Activated CD8-positive, alpha-beta memory T cell treated with anti-CD3 and anti-CD28 coated beads, Interleukin-2, amount 10 ng/mL, durations not matched to agents 7 days and 5 days (primary cell): ENCODE data around the gene TRIM26. TPM values are rescaled to one million over a fixed set of nuclear protein-coding genes. Genes with fewer than 3 reads are reported as not detected.

Source experiments
- ATAC-seq: fragments of 150-1000 bp; cut with Tn5 transposase; one replicate; pipeline ENCODE4 v1.10.0; 2021; ENCODE audit warnings: moderate library complexity
- CTCF ChIA-PET: fragments of 350-600 bp; sonication (Branson Sonifier 250); formaldehyde crosslinking; loops from one replicate; lab custom pipeline; 2021; ENCODE audit warnings: antibody characterized with exemption; lab: Charles Lee
- DNase-seq: peaks from one replicate; pipeline ENCODE4 v3.0.0-alpha.2; 2020
- H3K27ac Mint-ChIP-seq: one replicate; pipeline ENCODE4 v1.8.0; 2021; ENCODE audit warnings: mild to moderate bottlenecking, mixed read lengths
- H3K27me3 Mint-ChIP-seq: one replicate; pipeline ENCODE4 v1.8.0; 2021; ENCODE audit warnings: mixed read lengths
- H3K36me3 Mint-ChIP-seq: one replicate; pipeline ENCODE4 v1.8.0; 2021; ENCODE audit warnings: mild to moderate bottlenecking, mixed read lengths
- H3K4me1 Mint-ChIP-seq: one replicate; pipeline ENCODE4 v1.8.0; 2021; ENCODE audit warnings: mixed read lengths
- H3K4me3 Mint-ChIP-seq: one replicate; pipeline ENCODE4 v1.8.0; 2021; ENCODE audit warnings: mild to moderate bottlenecking, moderate library complexity, mixed read lengths
- H3K9me3 Mint-ChIP-seq: one replicate; pipeline ENCODE4 v1.8.0; 2022; ENCODE audit warnings: low read depth, mixed read lengths
- total RNA-seq, 2 experiments: library from RNA; stranded (reverse); gene quantifications; one replicate each; pipeline ENCODE4 v1.2.3, GENCODE V29; 2021

The TRIM26 gene
- total RNA-seq, 2 experiments from 2014 or later: 112 to 115 TPM

GRCh38 chr6:30206152-30206551 is 7.1 kb downstream of the TRIM26 start:
- DNase-seq: no peak
- Mint-ChIP-seq H3K4me1 (peaks cover 67% of the 10 kb centered on the region), H3K9me3 (no peaks in the 10 kb centered on the region), H3K27ac (peak overlapping the region; percentile 24), H3K36me3 (peaks cover 56% of the 10 kb centered on the region), H3K27me3 (no peaks in the 10 kb centered on the region), H3K4me3 (no peak overlapping the region)
- no peak for ATAC-seq
- CTCF ChIA-PET: interaction anchor here (0.9 to 2.8 kb wide), 6 partner anchors 10 to 103 kb away, joined by 3 to 7 read pairs (median 4); no protein-coding TSS in a partner anchor

GRCh38 chr6:30204116-30204515 is 9.1 kb downstream of the TRIM26 start:
- no peaks in the 10 kb centered on the region for H3K27me3 Mint-ChIP-seq
- no peak overlapping the region for H3K27ac Mint-ChIP-seq
- H3K36me3 Mint-ChIP-seq: peaks cover 52% of the 10 kb centered on the region
- no peak for ATAC-seq
- peaks cover 55% of the 10 kb centered on the region for H3K4me1 Mint-ChIP-seq
- DNase-seq: no peak
- CTCF ChIA-PET: interaction anchor here (0.9 to 1.3 kb wide), 2 partner anchors 15 to 101 kb away, joined by 3 to 4 read pairs; no protein-coding TSS in a partner anchor
- no peak overlapping the region for H3K4me3 Mint-ChIP-seq
- H3K9me3 Mint-ChIP-seq: no peaks in the 10 kb centered on the region

GRCh38 chr6:30202366-30202765 is 10.8 kb downstream of the TRIM26 start:
- CTCF ChIA-PET: no interaction called here
- no peak for DNase-seq
- Mint-ChIP-seq H3K27ac (peak overlapping the region; percentile 40), H3K4me1 (peaks cover 47% of the 10 kb centered on the region), H3K27me3 (no peaks in the 10 kb centered on the region), H3K9me3 (no peaks in the 10 kb centered on the region), H3K4me3 (no peak overlapping the region), H3K36me3 (peaks cover 53% of the 10 kb centered on the region)
- ATAC-seq: no peak

GRCh38 chr6:30200551-30201281 is 12.5 kb downstream of the TRIM26 start:
- H3K27ac Mint-ChIP-seq: no peak overlapping the region
- peaks cover 39% of the 10 kb centered on the region for H3K4me1 Mint-ChIP-seq
- H3K36me3 Mint-ChIP-seq: peaks cover 64% of the 10 kb centered on the region
- no peaks in the 10 kb centered on the region for H3K9me3 Mint-ChIP-seq
- no peaks in the 10 kb centered on the region for H3K27me3 Mint-ChIP-seq
- CTCF ChIA-PET: no interaction called here
- H3K4me3 Mint-ChIP-seq: no peak overlapping the region
- ATAC-seq: no peak
- no peak for DNase-seq

GRCh38 chr6:30198166-30199084 is 14.8 kb downstream of the TRIM26 start:
- no peak for ATAC-seq
- Mint-ChIP-seq H3K27me3 (no peaks in the 10 kb centered on the region), H3K36me3 (peaks cover 60% of the 10 kb centered on the region), H3K9me3 (no peaks in the 10 kb centered on the region), H3K27ac (no peak overlapping the region), H3K4me1 (peaks cover 29% of the 10 kb centered on the region), H3K4me3 (no peak overlapping the region)
- CTCF ChIA-PET: no interaction called here
- no peak for DNase-seq

- H3K27ac Mint-ChIP-seq: no peak overlapping the region
- ATAC-seq: no peak
- H3K4me3 Mint-ChIP-seq: no peak overlapping the region
- H3K27me3 Mint-ChIP-seq: no peaks in the 10 kb centered on the region
- CTCF ChIA-PET: interaction anchor here (1.3 to 2.5 kb wide), 3 partner anchors 11 to 94 kb away, joined by 4 to 8 read pairs (median 5); no protein-coding TSS in a partner anchor
- peaks cover 21% of the 10 kb centered on the region for H3K4me1 Mint-ChIP-seq
- no peak for DNase-seq
- H3K36me3 Mint-ChIP-seq: peaks cover 58% of the 10 kb centered on the region
- H3K9me3 Mint-ChIP-seq: no peaks in the 10 kb centered on the region
Observed at GRCh38 chr6:30196376-30196775, 16.8 kb downstream of the TRIM26 start.

- ATAC-seq (no peak), DNase-seq (no peak)
- H3K36me3 Mint-ChIP-seq: peaks cover 58% of the 10 kb centered on the region
- H3K9me3 Mint-ChIP-seq: no peaks in the 10 kb centered on the region
- H3K4me3 Mint-ChIP-seq: no peak overlapping the region
- peaks cover 18% of the 10 kb centered on the region for H3K4me1 Mint-ChIP-seq
- no peaks in the 10 kb centered on the region for H3K27me3 Mint-ChIP-seq
- CTCF ChIA-PET: interaction anchor here (1.3 to 2.5 kb wide), 3 partner anchors 11 to 93 kb away, joined by 4 to 8 read pairs (median 5); no protein-coding TSS in a partner anchor
- H3K27ac Mint-ChIP-seq: no peak overlapping the region
Observed at GRCh38 chr6:30195951-30196350, 17.3 kb downstream of the TRIM26 start.

GRCh38 chr6:30194797-30195690 is 18.2 kb downstream of the TRIM26 start:
- Mint-ChIP-seq H3K27ac (peak overlapping the region; percentile 6), H3K27me3 (no peaks in the 10 kb centered on the region), H3K36me3 (peaks cover 60% of the 10 kb centered on the region)

GRCh38 chr6:30192076-30192475 is 21.1 kb downstream of the TRIM26 start:
- CTCF ChIA-PET: interaction anchor here (0.6 kb wide), 1 partner anchor 402 kb away, joined by 3 read pairs; no protein-coding TSS in a partner anchor
- ATAC-seq: no peak
- Mint-ChIP-seq H3K4me3 (no peak overlapping the region), H3K27me3 (no peaks in the 10 kb centered on the region), H3K27ac (no peak overlapping the region), H3K9me3 (no peaks in the 10 kb centered on the region), H3K36me3 (peaks cover 57% of the 10 kb centered on the region), H3K4me1 (peaks cover under 1% of the 10 kb centered on the region)
- no peak for DNase-seq

More at GRCh38 chr6:30194797-30195690, 18.2 kb downstream of the TRIM26 start:
- Mint-ChIP-seq H3K4me3 (no peak overlapping the region), H3K9me3 (no peaks in the 10 kb centered on the region), H3K4me1 (peaks cover 12% of the 10 kb centered on the region)
- CTCF ChIA-PET: interaction anchor here (0.6 to 2.5 kb wide), 4 partner anchors 12 to 92 kb away, joined by 3 to 8 read pairs (median 4); no protein-coding TSS in a partner anchor
- DNase-seq (no peak), ATAC-seq (no peak)

GRCh38 chr6:30188541-30188940 is 24.7 kb downstream of the TRIM26 start:
- H3K9me3 Mint-ChIP-seq: no peaks in the 10 kb centered on the region
- no peaks in the 10 kb centered on the region for H3K27me3 Mint-ChIP-seq
- DNase-seq: no peak
- peaks cover 66% of the 10 kb centered on the region for H3K36me3 Mint-ChIP-seq
- H3K4me3 Mint-ChIP-seq: no peak overlapping the region
- no peaks in the 10 kb centered on the region for H3K4me1 Mint-ChIP-seq
- no peak overlapping the region for H3K27ac Mint-ChIP-seq
- CTCF ChIA-PET: no interaction called here
- ATAC-seq: no peak

GRCh38 chr6:30185846-30186484 is 27.2 kb downstream of the TRIM26 start:
- CTCF ChIA-PET: no interaction called here
- peaks cover 61% of the 10 kb centered on the region for H3K36me3 Mint-ChIP-seq
- no peak overlapping the region for H3K4me3 Mint-ChIP-seq
- no peak overlapping the region for H3K27ac Mint-ChIP-seq
- no peak for DNase-seq
- peaks cover 1% of the 10 kb centered on the region for H3K27me3 Mint-ChIP-seq
- ATAC-seq: no peak
- no peaks in the 10 kb centered on the region for H3K4me1 Mint-ChIP-seq
- H3K9me3 Mint-ChIP-seq: no peaks in the 10 kb centered on the region

- Mint-ChIP-seq H3K27ac (peak overlapping the region; percentile 52), H3K36me3 (peaks cover 53% of the 10 kb centered on the region), H3K9me3 (peaks cover 3% of the 10 kb centered on the region), H3K4me1 (no peaks in the 10 kb centered on the region), H3K27me3 (peaks cover 8% of the 10 kb centered on the region), H3K4me3 (no peak overlapping the region)
- ATAC-seq (no peak), DNase-seq (no peak)
- CTCF ChIA-PET: interaction anchor here (1.0 kb wide), 1 partner anchor 29 kb away, joined by 3 read pairs; the partner anchor contains the start of gene TRIM26
Observed at GRCh38 chr6:30184417-30185031, 28.7 kb downstream of the TRIM26 start.
